ENCODE results near the gene PHACTR2.

- TF ChIP-seq CTCF (conservative IDR thresholded peaks at IDR 0.05), result no peak
- TF ChIP-seq EZH2 (IDR thresholded peaks at IDR 0.05; ENCODE audit: low read depth), result no peak
These were observed 126.2 kb downstream of the PHACTR2 start for GRCh38 chr6:143803769-143804568.
